ENCODE data around the gene BABAM2.

Gene BABAM2

DNA sequence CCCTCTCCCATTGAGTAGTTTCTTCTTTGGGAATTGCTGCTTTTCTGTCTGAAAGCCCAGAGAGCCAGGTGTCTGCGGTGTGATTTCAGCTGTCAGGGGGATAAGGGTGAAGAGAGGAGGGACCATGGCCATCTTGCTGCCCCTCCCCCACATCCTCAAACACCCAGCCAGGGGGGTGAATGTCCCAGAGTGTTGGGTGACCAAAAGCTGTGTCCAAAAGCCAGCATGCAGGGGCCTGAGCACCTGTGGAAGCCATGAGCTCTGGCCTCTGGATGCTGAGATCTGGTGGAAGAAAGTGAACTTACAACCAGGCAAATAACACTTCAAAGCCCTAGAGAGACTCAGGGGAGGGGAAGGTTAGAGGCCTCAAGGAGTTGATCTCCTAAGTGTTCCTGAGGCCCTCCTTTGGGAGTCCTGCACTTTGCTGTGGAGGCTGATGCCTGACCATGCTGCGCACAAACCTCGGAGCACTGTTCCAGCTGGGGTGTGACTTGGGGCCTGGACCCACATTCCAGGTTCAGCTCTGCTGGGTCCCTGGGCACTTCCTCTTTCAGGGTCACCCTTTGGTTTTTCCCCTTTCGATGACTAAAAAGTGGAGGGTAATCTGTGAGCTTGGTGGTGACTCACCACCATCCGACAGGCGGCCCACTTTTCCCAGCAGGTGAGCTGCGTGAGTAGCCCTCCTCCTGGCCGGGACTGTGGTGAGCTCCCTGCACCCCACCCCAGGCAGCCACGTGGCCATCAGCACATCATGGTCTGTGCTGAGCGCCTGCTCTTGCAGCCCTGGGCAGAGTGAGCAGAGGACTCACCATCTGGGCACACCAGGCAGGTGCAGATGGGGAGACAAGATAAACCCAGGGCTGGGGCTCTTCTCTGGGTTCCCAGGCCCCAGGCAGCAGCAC, 435.3 kb downstream of the BABAM2 start:
- Histone ChIP-seq H4K20me1 (ENCODE audit: insufficient read depth, low read length) (no peaks in the 10 kb centered on the region), H3K79me2 (ENCODE audit: insufficient read depth, low read length) (no peaks in the 10 kb centered on the region), H2AFZ (ENCODE audit: low read depth, low read length) (no peak overlapping the region), H3K9ac (ENCODE audit: low read depth, low read length) (no peak overlapping the region), H3K4me3 (ENCODE audit: low read depth in 1 of 2, low read length in 2 of 2) (no peak overlapping the region), H3K4me1 (ENCODE audit: insufficient read depth, low read length) (no peaks in the 10 kb centered on the region), H3K4me2 (ENCODE audit: insufficient read depth, low read length) (no peak overlapping the region), H3K9me3 (ENCODE audit: insufficient read depth, low read length, severe bottlenecking) (no peaks in the 10 kb centered on the region), H3K27ac (ENCODE audit: low read length) (0 out of 2 replicates have a peak overlapping the region, but pooled peaks have one; percentile 8), H3K27me3 (ENCODE audit: insufficient read depth, low read length, poor library complexity) (no peaks in the 10 kb centered on the region), H3K36me3 (ENCODE audit: insufficient read depth, low read length) (no peaks in the 10 kb centered on the region)
- DNase-seq = peak; percentile 13
- TF ChIP-seq EZH2 (IDR thresholded peaks at IDR 0.05; ENCODE audit: borderline replicate concordance, low read depth, low read length, severe bottlenecking) (no peak), CTCF (IDR thresholded peaks at IDR 0.05; ENCODE audit: borderline replicate concordance, extremely low read depth, low read length, poor library complexity, severe bottlenecking) (no peak)
- ATAC-seq (ENCODE audit: insufficient read depth, low read depth) = peak; percentile 54; the same call in 2 of the 3 replicates

DNA sequence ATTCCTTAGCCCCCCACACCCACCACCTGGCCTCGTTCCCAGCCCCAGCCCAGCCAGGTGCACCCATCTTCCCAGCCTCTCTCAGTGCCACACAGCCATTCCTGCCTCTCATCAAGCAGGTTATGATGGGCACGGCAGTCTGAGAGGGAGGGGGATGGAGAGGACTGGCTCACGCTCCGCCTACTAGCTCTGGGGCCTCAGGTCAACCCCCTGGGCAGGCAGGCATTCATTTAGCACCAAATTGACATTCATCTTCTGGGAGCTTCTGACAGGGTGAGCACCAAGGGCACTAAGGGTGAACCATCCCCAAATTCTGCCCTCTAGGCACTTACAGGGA, 435.9 kb downstream of the BABAM2 start:
- TF ChIP-seq EZH2 (IDR thresholded peaks at IDR 0.05; ENCODE audit: borderline replicate concordance, low read depth, low read length, severe bottlenecking) (no peak), CTCF (IDR thresholded peaks at IDR 0.05; ENCODE audit: borderline replicate concordance, extremely low read depth, low read length, poor library complexity, severe bottlenecking) (no peak)
- Histone ChIP-seq H2AFZ (ENCODE audit: low read depth, low read length) (no peak overlapping the region), H3K9ac (ENCODE audit: low read depth, low read length) (no peak overlapping the region), H3K27me3 (ENCODE audit: insufficient read depth, low read length, poor library complexity) (no peaks in the 10 kb centered on the region), H3K4me1 (ENCODE audit: insufficient read depth, low read length) (no peaks in the 10 kb centered on the region), H3K4me2 (ENCODE audit: insufficient read depth, low read length) (no peak overlapping the region), H3K27ac (ENCODE audit: low read length) (no peak overlapping the region), H3K4me3 (ENCODE audit: low read depth in 1 of 2, low read length in 2 of 2) (no peak overlapping the region), H3K9me3 (ENCODE audit: insufficient read depth, low read length, severe bottlenecking) (no peaks in the 10 kb centered on the region), H3K79me2 (ENCODE audit: insufficient read depth, low read length) (no peaks in the 10 kb centered on the region), H3K36me3 (ENCODE audit: insufficient read depth, low read length) (no peaks in the 10 kb centered on the region), H4K20me1 (ENCODE audit: insufficient read depth, low read length) (no peaks in the 10 kb centered on the region)
- no peak for ATAC-seq (ENCODE audit: insufficient read depth, low read depth)
- no peak for DNase-seq

DNA sequence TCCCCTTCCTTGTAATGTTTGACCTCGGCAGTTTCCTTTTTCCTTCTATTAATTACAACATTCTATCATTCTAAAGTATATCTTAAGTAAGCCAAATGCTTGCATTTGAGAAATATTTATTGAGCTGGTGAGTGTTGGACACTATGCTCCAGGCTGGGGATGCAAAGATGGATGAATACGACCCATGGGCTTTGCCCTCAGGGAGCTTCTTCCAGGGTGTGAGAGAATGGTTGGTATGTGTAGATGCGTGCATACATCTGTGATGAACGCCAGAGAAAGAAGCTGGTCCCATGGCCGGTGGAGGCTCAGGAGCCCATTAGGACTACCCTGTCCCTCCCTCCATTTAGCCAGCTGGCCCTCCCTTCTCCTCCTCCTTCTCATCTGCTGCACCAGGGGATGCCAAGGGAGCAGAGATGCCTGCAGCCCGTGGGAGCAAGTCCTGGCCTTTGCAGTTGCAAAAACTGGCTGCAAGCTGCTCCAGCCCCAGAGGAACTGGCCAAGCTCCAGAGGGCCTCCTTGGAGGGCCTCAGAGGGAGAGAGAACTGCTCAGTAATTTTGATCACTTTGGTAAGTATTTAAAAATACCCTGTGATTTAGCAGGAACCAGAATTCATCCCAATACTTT, 436.5 kb downstream of the BABAM2 start:
- H3K4me2 ChIP-seq (ENCODE audit: insufficient read depth, low read length) = no peak overlapping the region

More for the DNA sequence above, 436.5 kb downstream of the BABAM2 start:
- Histone ChIP-seq H3K36me3 (ENCODE audit: insufficient read depth, low read length) (no peaks in the 10 kb centered on the region), H3K27me3 (ENCODE audit: insufficient read depth, low read length, poor library complexity) (no peaks in the 10 kb centered on the region), H3K9ac (ENCODE audit: low read depth, low read length) (no peak overlapping the region), H4K20me1 (ENCODE audit: insufficient read depth, low read length) (no peaks in the 10 kb centered on the region), H2AFZ (ENCODE audit: low read depth, low read length) (no peak overlapping the region), H3K79me2 (ENCODE audit: insufficient read depth, low read length) (no peaks in the 10 kb centered on the region), H3K27ac (ENCODE audit: low read length) (no peak overlapping the region), H3K4me1 (ENCODE audit: insufficient read depth, low read length) (no peaks in the 10 kb centered on the region), H3K9me3 (ENCODE audit: insufficient read depth, low read length, severe bottlenecking) (no peaks in the 10 kb centered on the region), H3K4me3 (ENCODE audit: low read depth in 1 of 2, low read length in 2 of 2) (no peak overlapping the region)
- DNase-seq (no peak), ATAC-seq (ENCODE audit: insufficient read depth, low read depth) (no peak)
- TF ChIP-seq EZH2 (IDR thresholded peaks at IDR 0.05; ENCODE audit: borderline replicate concordance, low read depth, low read length, severe bottlenecking) (no peak), CTCF (IDR thresholded peaks at IDR 0.05; ENCODE audit: borderline replicate concordance, extremely low read depth, low read length, poor library complexity, severe bottlenecking) (no peak)

All from DND-41 (cell line).